A673 (cell line): ENCODE data around the gene RPS6KA2. TPM values are rescaled to one million over a fixed set of nuclear protein-coding genes. Genes with fewer than 3 reads are reported as not detected.

ENCODE experiments used
- BruUV-seq: library from RNA; stranded (reverse); fragments of 400-500 nt; replicated peaks from 2 replicates; lab custom pipeline; 2021; lab: Mats Ljungman, UMichigan
- CTCF ChIA-PET: fragments of 300-600 bp; sonication (Branson Sonifier 250); formaldehyde crosslinking; loops from one replicate; lab custom pipeline; 2022; ENCODE audit warnings: antibody characterized with exemption; lab: Charles Lee
- POLR2A ChIA-PET: fragments of 300-600 bp; sonication (Branson Sonifier 250); formaldehyde crosslinking; loops from one replicate; lab custom pipeline; 2022; ENCODE audit warnings: antibody characterized with exemption; ENCODE audit not compliant: low non-redundant PET; lab: Charles Lee
- DNase-seq: peaks from one replicate; pipeline ENCODE4 v3.0.0-alpha.2; 2015; ENCODE audit warnings: low spot score
- H3K27ac ChIP-seq: fragments of 200-600 bp; sonication (generic); 2 replicates; pipeline ENCODE4 v1.5.1; 2016; ENCODE audit warnings: mixed run types, low read depth, mild to moderate bottlenecking, mixed read lengths, antibody characterized with exemption, low read length; ENCODE audit not compliant: poor library complexity, severe bottlenecking
- H3K27me3 ChIP-seq: fragments of 200-600 bp; sonication (generic); replicated peaks from 2 replicates; pipeline ENCODE4 v1.6.1; 2017; ENCODE audit warnings: mixed run types, low read depth, mild to moderate bottlenecking, mixed read lengths, antibody characterized with exemption, low read length; ENCODE audit not compliant: insufficient read depth, poor library complexity
- H3K36me3 ChIP-seq: fragments of 200-600 bp; sonication (generic); 2 replicates; pipeline ENCODE4 v1.6.1; 2016; ENCODE audit warnings: mixed run types, mild to moderate bottlenecking, mixed read lengths, antibody characterized with exemption, low read length; ENCODE audit not compliant: insufficient read depth, poor library complexity, severe bottlenecking
- H3K4me1 ChIP-seq: fragments of 200-600 bp; sonication (generic); 2 replicates; pipeline ENCODE4 v1.6.1; 2017; ENCODE audit warnings: mixed run types, mild to moderate bottlenecking, mixed read lengths, antibody characterized with exemption, low read length; ENCODE audit not compliant: insufficient read depth, poor library complexity, severe bottlenecking
- H3K4me3 ChIP-seq: fragments of 200-600 bp; sonication (generic); 2 replicates; pipeline ENCODE4 v1.5.1; 2016; ENCODE audit warnings: low read depth, mixed run types, mild to moderate bottlenecking, mixed read lengths, low read length; ENCODE audit not compliant: poor library complexity, severe bottlenecking
- H3K9me3 ChIP-seq: fragments of 200-600 bp; sonication (generic); 2 replicates; pipeline ENCODE4 v1.6.1; 2016; ENCODE audit warnings: mixed run types, low read depth, mild to moderate bottlenecking, mixed read lengths, antibody characterized with exemption, low read length; ENCODE audit not compliant: poor library complexity, severe bottlenecking
- EZH2 ChIP-seq: fragments of 200-600 bp; sonication (generic); IDR thresholded peaks from 2 replicates; pipeline ENCODE4 v1.6.1; 2017; ENCODE audit warnings: borderline replicate concordance, low read depth, mild to moderate bottlenecking, mixed read lengths, antibody characterized with exemption, low read length; ENCODE audit not compliant: poor library complexity, severe bottlenecking
- intact Hi-C: fragments of 100-400 bp; cut with micrococcal nuclease; formaldehyde crosslinking; loops from one replicate; pipeline ENCODE4 v1.10.0; 2022; ENCODE audit not compliant: unreplicated experiment
- total RNA-seq: library from RNA; stranded (reverse); gene quantifications from 2 replicates; pipeline ENCODE4 v1.2.3, GENCODE V29; 2021
- TF ChIP-seq, protein P1 (sequence below): fragments of 300-800, 200-600 bp; sonication (generic); conservative IDR thresholded peaks from 2 replicates; pipeline ENCODE4 v1.5.1; 2017; ENCODE audit warnings: low read depth, mild to moderate bottlenecking, antibody characterized with exemption, low read length, moderate library complexity, mixed read lengths

RPS6KA2 gene
- total RNA-seq, 1 experiment from 2014 or later = 30.1 TPM

DNA sequence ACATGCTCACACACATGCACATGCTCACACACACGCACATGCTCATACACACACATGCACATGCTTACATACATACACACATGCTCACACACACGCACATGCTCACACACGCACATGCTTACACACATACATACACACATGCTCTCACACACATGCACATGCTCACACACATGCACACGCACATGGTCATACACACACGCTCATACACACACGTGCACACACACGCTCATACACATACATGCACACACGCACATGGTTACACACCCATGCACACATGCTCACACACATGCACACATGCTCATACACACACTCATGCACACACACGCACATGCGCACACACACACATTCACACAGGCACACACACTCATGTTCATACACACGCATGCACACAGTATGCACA is 20.8 kb upstream of the RPS6KA2 start:
- Histone ChIP-seq H3K4me1 (peaks cover 53% of the 10 kb centered on the region), H3K9me3 (no peaks in the 10 kb centered on the region), H3K27me3 (no peaks in the 10 kb centered on the region), H3K36me3 (no peaks in the 10 kb centered on the region), H3K4me3 (no peak overlapping the region), H3K27ac (no peak overlapping the region)
- no peak for TF ChIP-seq EZH2
- TF ChIP-seq, protein P1, sequence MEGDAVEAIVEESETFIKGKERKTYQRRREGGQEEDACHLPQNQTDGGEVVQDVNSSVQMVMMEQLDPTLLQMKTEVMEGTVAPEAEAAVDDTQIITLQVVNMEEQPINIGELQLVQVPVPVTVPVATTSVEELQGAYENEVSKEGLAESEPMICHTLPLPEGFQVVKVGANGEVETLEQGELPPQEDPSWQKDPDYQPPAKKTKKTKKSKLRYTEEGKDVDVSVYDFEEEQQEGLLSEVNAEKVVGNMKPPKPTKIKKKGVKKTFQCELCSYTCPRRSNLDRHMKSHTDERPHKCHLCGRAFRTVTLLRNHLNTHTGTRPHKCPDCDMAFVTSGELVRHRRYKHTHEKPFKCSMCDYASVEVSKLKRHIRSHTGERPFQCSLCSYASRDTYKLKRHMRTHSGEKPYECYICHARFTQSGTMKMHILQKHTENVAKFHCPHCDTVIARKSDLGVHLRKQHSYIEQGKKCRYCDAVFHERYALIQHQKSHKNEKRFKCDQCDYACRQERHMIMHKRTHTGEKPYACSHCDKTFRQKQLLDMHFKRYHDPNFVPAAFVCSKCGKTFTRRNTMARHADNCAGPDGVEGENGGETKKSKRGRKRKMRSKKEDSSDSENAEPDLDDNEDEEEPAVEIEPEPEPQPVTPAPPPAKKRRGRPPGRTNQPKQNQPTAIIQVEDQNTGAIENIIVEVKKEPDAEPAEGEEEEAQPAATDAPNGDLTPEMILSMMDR = no peak
- CTCF ChIA-PET = no interaction called here
- intact Hi-C loops = no loop called here
- POLR2A ChIA-PET = no interaction called here
- no peak for DNase-seq
- no TSS peak for BruUV-seq

DNA sequence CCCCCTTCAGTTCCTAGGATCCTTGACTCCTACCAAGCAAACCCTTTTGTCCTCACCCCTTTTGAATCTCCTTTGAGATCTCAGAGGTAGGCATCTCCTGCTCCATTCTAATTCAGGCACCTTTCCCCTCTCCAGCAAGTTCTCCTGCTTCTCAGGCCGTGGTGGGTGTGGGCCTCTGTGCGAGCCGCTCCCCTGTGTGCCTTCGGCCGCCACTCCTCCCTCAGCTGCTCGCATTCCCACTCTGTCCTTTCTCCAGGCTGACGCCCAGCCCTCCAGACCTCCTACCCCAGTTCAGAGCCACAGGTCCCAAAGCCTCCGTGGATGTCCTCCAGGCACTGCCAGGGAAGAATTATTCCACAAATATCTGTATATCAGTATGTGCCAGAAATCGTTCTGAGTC is 19.7 kb upstream of the RPS6KA2 start:
- ChIA-PET POLR2A (no interaction called here), CTCF (no interaction called here)
- Histone ChIP-seq H3K9me3 (no peaks in the 10 kb centered on the region), H3K36me3 (no peaks in the 10 kb centered on the region), H3K4me3 (no peak overlapping the region), H3K4me1 (peaks cover 48% of the 10 kb centered on the region), H3K27me3 (no peaks in the 10 kb centered on the region), H3K27ac (no peak overlapping the region)
- no peak for DNase-seq
- intact Hi-C loops = no loop called here
- no TSS peak for BruUV-seq
- TF ChIP-seq EZH2 = no peak
- TF ChIP-seq, protein P1 = no peak

DNA sequence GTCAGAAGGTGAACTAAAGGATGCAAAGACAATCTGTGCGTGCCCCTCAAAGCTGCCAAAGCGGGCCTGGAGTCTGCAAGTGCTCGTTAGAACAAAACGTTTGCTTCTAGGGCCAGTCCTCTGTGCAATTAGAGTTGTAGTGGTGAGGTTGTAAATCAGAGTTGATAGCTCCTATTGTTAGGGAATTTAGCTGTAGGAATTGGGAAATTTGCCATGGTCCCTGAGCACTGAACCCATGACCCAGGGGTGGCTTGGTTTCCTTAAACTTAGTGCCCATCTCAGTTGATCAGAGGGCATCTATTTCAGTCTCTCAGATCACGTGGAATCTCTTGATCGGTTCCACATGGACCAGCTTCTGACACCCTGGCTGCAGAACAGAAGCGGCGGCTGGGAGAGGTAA is 18.8 kb upstream of the RPS6KA2 start:
- DNase-seq = no peak
- peaks cover 44% of the 10 kb centered on the region for H3K4me1 ChIP-seq
- H3K27ac ChIP-seq = no peak overlapping the region
- BruUV-seq = no TSS peak
- ChIA-PET POLR2A (no interaction called here), CTCF (no interaction called here)
- TF ChIP-seq, protein P1 = no peak
- TF ChIP-seq EZH2 = no peak
- no peaks in the 10 kb centered on the region for H3K27me3 ChIP-seq
- H3K9me3 ChIP-seq = no peaks in the 10 kb centered on the region
- H3K4me3 ChIP-seq = no peak overlapping the region
- no peaks in the 10 kb centered on the region for H3K36me3 ChIP-seq
- intact Hi-C loops = no loop called here
